NB4 (cell line): ENCODE measurements around the gene ZBTB5.

Experiments used
- DNase-seq: peaks from one replicate; pipeline ENCODE4 v3.0.0; 2010; ENCODE audit warnings: low read depth
- H3K4me3 ChIP-seq: one replicate; pipeline ENCODE4 v1.5.1; 2011; ENCODE audit warnings: mild to moderate bottlenecking, low read depth, low read length, moderate library complexity
- CTCF ChIP-seq: IDR thresholded peaks from one replicate; pipeline ENCODE4 v1.5.1; 2012; ENCODE audit warnings: low read depth, low read length
- MAX ChIP-seq: IDR thresholded peaks from 2 replicates; pipeline ENCODE4 v1.6.1; 2011; ENCODE audit warnings: low read depth, low read length
- MYC ChIP-seq: IDR thresholded peaks from 2 replicates; pipeline ENCODE4 v1.6.1; 2011; ENCODE audit warnings: low read depth, low read length
- POLR2A ChIP-seq: IDR thresholded peaks from 2 replicates; pipeline ENCODE4 v1.6.1; 2011; ENCODE audit warnings: mild to moderate bottlenecking; ENCODE audit not compliant: insufficient read length; ENCODE audit errors: extremely low read depth

ZBTB5 gene

GRCh38 chr9:37406603-37407401 is 58.4 kb downstream of the ZBTB5 start:
- H3K4me3 ChIP-seq = no peak overlapping the region
- no peak for DNase-seq

GRCh38 chr9:37405764-37406380 is 59.4 kb downstream of the ZBTB5 start:
- no peak for DNase-seq
- TF ChIP-seq MYC = no peak
- no peak for TF ChIP-seq CTCF
- no peak for TF ChIP-seq POLR2A
- no peak for TF ChIP-seq MAX
- no peak overlapping the region for H3K4me3 ChIP-seq

More at GRCh38 chr9:37406603-37407401, 58.4 kb downstream of the ZBTB5 start:
- no peak for TF ChIP-seq MYC
- TF ChIP-seq CTCF = no peak
- no peak for TF ChIP-seq POLR2A

- DNase-seq = no peak
- H3K4me3 ChIP-seq = no peak overlapping the region
- TF ChIP-seq CTCF (no peak), MAX (no peak), POLR2A (no peak), MYC (no peak)
Measured at GRCh38 chr9:37405350-37405749, 59.9 kb downstream of the ZBTB5 start.

- H3K4me3 ChIP-seq = no peak overlapping the region
- TF ChIP-seq CTCF = no peak
- no peak for TF ChIP-seq MYC
- TF ChIP-seq MAX = no peak
- TF ChIP-seq POLR2A = no peak
- DNase-seq = no peak
Measured at GRCh38 chr9:37404590-37404989, 60.7 kb downstream of the ZBTB5 start.

GRCh38 chr9:37399336-37399735 is 65.9 kb downstream of the ZBTB5 start:
- DNase-seq = no peak
- H3K4me3 ChIP-seq = no peak overlapping the region
- TF ChIP-seq MYC (no peak), POLR2A (no peak), CTCF (no peak), MAX (no peak)
